ENCODE data around the gene SPRED2. TPM values are rescaled to one million over a fixed set of nuclear protein-coding genes. Genes with fewer than 3 reads are reported as not detected.

SPRED2 gene
- polyA plus RNA-seq, 1 donor from 2014 or later = 5.3 TPM

DNA sequence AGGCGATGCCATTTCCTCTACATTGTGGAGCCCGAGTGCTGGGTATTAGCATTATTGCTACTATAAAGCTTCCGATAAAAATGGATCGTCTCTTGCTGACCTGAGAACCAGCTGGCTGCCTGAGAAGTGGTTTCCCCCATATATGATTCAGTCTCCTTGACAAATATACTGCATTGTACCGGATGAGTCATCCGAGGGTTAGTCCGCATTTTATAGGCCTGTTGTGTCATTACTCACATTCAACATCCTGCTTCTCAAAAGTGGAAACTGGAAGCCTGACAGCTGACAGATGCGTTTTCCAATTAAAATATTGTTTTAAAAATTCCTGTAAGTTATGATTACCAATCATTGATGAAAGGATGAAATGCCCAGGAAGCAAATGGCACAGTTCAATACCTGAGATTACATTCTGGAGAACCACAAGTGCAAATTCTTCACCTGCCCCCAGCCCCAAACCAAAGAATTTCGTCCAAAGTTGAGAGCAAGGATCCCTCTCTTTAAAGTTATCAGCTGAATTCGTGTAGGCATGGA lies 65.7 kb downstream of the SPRED2 start:
- TF ChIP-seq, protein P1, sequence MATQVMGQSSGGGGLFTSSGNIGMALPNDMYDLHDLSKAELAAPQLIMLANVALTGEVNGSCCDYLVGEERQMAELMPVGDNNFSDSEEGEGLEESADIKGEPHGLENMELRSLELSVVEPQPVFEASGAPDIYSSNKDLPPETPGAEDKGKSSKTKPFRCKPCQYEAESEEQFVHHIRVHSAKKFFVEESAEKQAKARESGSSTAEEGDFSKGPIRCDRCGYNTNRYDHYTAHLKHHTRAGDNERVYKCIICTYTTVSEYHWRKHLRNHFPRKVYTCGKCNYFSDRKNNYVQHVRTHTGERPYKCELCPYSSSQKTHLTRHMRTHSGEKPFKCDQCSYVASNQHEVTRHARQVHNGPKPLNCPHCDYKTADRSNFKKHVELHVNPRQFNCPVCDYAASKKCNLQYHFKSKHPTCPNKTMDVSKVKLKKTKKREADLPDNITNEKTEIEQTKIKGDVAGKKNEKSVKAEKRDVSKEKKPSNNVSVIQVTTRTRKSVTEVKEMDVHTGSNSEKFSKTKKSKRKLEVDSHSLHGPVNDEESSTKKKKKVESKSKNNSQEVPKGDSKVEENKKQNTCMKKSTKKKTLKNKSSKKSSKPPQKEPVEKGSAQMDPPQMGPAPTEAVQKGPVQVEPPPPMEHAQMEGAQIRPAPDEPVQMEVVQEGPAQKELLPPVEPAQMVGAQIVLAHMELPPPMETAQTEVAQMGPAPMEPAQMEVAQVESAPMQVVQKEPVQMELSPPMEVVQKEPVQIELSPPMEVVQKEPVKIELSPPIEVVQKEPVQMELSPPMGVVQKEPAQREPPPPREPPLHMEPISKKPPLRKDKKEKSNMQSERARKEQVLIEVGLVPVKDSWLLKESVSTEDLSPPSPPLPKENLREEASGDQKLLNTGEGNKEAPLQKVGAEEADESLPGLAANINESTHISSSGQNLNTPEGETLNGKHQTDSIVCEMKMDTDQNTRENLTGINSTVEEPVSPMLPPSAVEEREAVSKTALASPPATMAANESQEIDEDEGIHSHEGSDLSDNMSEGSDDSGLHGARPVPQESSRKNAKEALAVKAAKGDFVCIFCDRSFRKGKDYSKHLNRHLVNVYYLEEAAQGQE (IDR thresholded peaks at IDR 0.05; ENCODE audit: borderline replicate concordance) = no peak
- no peak for TF ChIP-seq TAF1 (IDR thresholded peaks at IDR 0.05; ENCODE audit: low read depth)
- no peak for TF ChIP-seq EZH2 (IDR thresholded peaks at IDR 0.05; ENCODE audit: borderline replicate concordance, insufficient read depth, low read length, poor library complexity, severe bottlenecking)
- no peak for TF ChIP-seq RAD21 (conservative IDR thresholded peaks at IDR 0.05)
- TF ChIP-seq SMC3 (conservative IDR thresholded peaks at IDR 0.05; ENCODE audit: poor library complexity) = no peak
- no peak for TF ChIP-seq POLR2AphosphoS5 (IDR thresholded peaks at IDR 0.05)
- TF ChIP-seq, protein P2, sequence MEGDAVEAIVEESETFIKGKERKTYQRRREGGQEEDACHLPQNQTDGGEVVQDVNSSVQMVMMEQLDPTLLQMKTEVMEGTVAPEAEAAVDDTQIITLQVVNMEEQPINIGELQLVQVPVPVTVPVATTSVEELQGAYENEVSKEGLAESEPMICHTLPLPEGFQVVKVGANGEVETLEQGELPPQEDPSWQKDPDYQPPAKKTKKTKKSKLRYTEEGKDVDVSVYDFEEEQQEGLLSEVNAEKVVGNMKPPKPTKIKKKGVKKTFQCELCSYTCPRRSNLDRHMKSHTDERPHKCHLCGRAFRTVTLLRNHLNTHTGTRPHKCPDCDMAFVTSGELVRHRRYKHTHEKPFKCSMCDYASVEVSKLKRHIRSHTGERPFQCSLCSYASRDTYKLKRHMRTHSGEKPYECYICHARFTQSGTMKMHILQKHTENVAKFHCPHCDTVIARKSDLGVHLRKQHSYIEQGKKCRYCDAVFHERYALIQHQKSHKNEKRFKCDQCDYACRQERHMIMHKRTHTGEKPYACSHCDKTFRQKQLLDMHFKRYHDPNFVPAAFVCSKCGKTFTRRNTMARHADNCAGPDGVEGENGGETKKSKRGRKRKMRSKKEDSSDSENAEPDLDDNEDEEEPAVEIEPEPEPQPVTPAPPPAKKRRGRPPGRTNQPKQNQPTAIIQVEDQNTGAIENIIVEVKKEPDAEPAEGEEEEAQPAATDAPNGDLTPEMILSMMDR (IDR thresholded peaks at IDR 0.05; ENCODE audit: poor library complexity, severe bottlenecking) = no peak
- no peak for TF ChIP-seq MXI1 (conservative IDR thresholded peaks at IDR 0.05; ENCODE audit: poor library complexity, severe bottlenecking)
- TF ChIP-seq EP300 (conservative IDR thresholded peaks at IDR 0.05; ENCODE audit: poor library complexity, severe bottlenecking) = no peak
- H4K20me1 ChIP-seq (ENCODE audit: insufficient read depth) = no peaks in the 10 kb centered on the region
- no peak overlapping the region for H3K4me2 ChIP-seq (ENCODE audit: low read length)
- no peaks in the 10 kb centered on the region for H3F3A ChIP-seq (ENCODE audit: insufficient read depth, low read length, poor library complexity, severe bottlenecking)
- H3K4me3 ChIP-seq (ENCODE audit: low read length) = no peak overlapping the region
- H3K36me3 ChIP-seq (ENCODE audit: insufficient read depth, low read length) = no peaks in the 10 kb centered on the region
- no peaks in the 10 kb centered on the region for H3K27me3 ChIP-seq (ENCODE audit: insufficient read depth, low read depth, low read length)
- H3K9me3 ChIP-seq (ENCODE audit: low read length) = no peaks in the 10 kb centered on the region
- H2AFZ ChIP-seq (ENCODE audit: low read depth, low read length) = no peak overlapping the region
- H3K9me2 ChIP-seq (ENCODE audit: insufficient read depth, low read length) = no peaks in the 10 kb centered on the region
- H3K79me2 ChIP-seq (replicated peaks; ENCODE audit: insufficient read depth, low read length) = no peaks in the 10 kb centered on the region
- H3K9ac ChIP-seq (ENCODE audit: low read length) = no peak overlapping the region
- H3K27ac ChIP-seq (ENCODE audit: low read length) = no peak overlapping the region

DNA sequence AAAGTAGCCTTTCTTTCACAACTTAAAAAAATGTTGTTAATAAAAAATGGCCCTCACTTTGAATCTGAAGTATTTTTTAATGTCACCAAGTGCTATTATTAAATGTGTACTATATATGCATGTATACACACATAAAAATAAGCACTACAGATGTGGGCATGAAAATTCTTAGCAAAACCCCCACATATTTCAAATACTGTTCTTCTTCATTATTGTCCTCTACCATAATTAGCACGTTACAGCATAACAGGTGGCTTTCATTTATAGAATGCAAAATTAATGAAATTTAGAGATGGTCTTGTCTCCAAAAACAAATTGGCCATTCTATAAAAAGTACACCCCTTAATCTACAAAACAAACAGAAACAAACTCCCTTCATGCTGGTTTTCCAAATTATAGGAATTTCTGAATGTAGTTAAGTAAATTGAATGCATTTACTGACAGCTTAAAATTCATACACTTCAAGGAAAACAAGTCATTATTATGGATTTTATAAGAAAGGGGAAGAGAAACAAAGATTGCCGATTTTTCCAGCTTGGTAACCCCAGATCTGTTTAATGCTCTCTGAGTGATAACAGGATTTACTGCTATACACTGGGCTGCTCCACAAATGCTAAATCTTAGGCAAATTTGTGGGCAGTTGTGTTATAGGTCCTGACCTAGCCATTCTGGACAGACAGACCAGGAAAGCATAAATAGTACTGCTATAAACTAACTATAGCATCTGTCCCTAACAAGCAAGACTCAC lies 67.2 kb downstream of the SPRED2 start:
- no peak overlapping the region for H3K4me3 ChIP-seq (ENCODE audit: low read length)
- H3K9me3 ChIP-seq (ENCODE audit: low read length) = no peaks in the 10 kb centered on the region
- no peak overlapping the region for H3K27ac ChIP-seq (ENCODE audit: low read length)
- no peak overlapping the region for H3K9ac ChIP-seq (ENCODE audit: low read length)
- TF ChIP-seq RAD21 (conservative IDR thresholded peaks at IDR 0.05) (no peak), SMC3 (conservative IDR thresholded peaks at IDR 0.05; ENCODE audit: poor library complexity) (no peak)
- TF ChIP-seq, protein P2 (IDR thresholded peaks at IDR 0.05; ENCODE audit: poor library complexity, severe bottlenecking) = no peak
- H3F3A ChIP-seq (ENCODE audit: insufficient read depth, low read length, poor library complexity, severe bottlenecking) = no peaks in the 10 kb centered on the region
- no peaks in the 10 kb centered on the region for H4K20me1 ChIP-seq (ENCODE audit: insufficient read depth)
- H3K79me2 ChIP-seq (replicated peaks; ENCODE audit: insufficient read depth, low read length) = no peaks in the 10 kb centered on the region
- H3K4me2 ChIP-seq (ENCODE audit: low read length) = no peak overlapping the region
- H3K9me2 ChIP-seq (ENCODE audit: insufficient read depth, low read length) = no peaks in the 10 kb centered on the region
- no peak overlapping the region for H2AFZ ChIP-seq (ENCODE audit: low read depth, low read length)
- no peaks in the 10 kb centered on the region for H3K36me3 ChIP-seq (ENCODE audit: insufficient read depth, low read length)
- H3K27me3 ChIP-seq (ENCODE audit: insufficient read depth, low read depth, low read length) = no peaks in the 10 kb centered on the region
